Measurements from ENCODE around the gene WDR74. TPM values are rescaled to one million over a fixed set of nuclear protein-coding genes. Genes with fewer than 3 reads are reported as not detected.

WDR74 gene
- total and polyA plus RNA-seq, 2 of the 13 experiments (the other 11 are each of a cell fraction or from before 2014, with no cell fraction given), result 77.0 to 83.3 TPM

DNA sequence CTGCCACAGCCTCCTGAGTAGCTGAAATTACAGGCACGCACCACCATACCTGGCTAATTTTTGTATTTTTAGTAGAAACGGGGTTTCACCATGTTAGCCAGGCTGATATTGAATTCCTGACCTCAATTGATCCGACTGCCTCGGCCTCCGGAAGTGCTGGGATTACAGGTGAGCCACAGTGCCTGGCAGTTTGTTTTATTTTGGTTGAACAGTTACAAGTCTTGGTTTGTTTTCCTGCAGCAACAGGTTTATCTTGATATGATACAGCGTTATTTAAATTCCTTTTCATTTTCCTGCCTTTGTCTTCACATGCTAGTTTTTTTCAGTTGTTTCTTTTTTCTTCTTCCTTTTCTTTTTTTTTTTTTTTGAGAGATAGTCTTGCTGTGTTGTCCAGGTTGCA, 37.3 kb upstream of the WDR74 start:
- BruUV-seq (replicated peaks), result no TSS peak
- Histone ChIP-seq H3K79me2 (ENCODE audit: insufficient read depth, low read length) (peaks cover 35% of the 10 kb centered on the region), H3K27ac (ENCODE audit: extremely low read length, insufficient read depth, low read length) (no peak overlapping the region), H3K4me2 (ENCODE audit: low read depth, low read length) (no peak overlapping the region), H3K9me3 (ENCODE audit: low read length) (no peaks in the 10 kb centered on the region), H3K4me3 (replicated peaks in 1 of 3; ENCODE audit: insufficient read depth in 1 of 3, low read depth in 2 of 3, low read length in 3 of 3) (no peak overlapping the region), H3K36me3 (replicated peaks in 1 of 2; ENCODE audit: control insufficient read depth in 1 of 2, insufficient read depth in 2 of 2, low read length in 2 of 2) (peaks cover 11 to 40% of the 10 kb centered on the region in 2 experiments; a peak in 3 of 5 replicates), H3K9ac (ENCODE audit: insufficient read depth, low read depth, low read length) (no peak overlapping the region), H3K4me1 (ENCODE audit: insufficient read depth, low read length) (peaks cover 29% of the 10 kb centered on the region), H4K20me1 (ENCODE audit: insufficient read depth, low read length) (0 out of 2 replicates have a peak, but pooled peaks cover 3% of the 10 kb centered on the region), H3K27me3 (ENCODE audit: control insufficient read depth in 1 of 2, insufficient read depth in 2 of 2, low read length in 2 of 2) (no peaks in the 10 kb centered on the region; a peak in 1 of 5 replicates), H2AFZ (ENCODE audit: low read length) (no peak overlapping the region)
- intact Hi-C loops (cut with micrococcal nuclease; ENCODE audit: unreplicated experiment), result no loop called here
- 91% methylated on average over 6 of the region's 6 CpGs for WGBS (ENCODE audit: low lambda C conversion rate)
- ATAC-seq (no peak), FAIRE-seq (no peak), DNase-seq (ENCODE audit: low spot score) (no peak)
- ChIA-PET POLR2A (interaction anchor here (2.5 kb wide), 1 partner anchor 21 kb away, joined by 18 read pairs; no protein-coding TSS in a partner anchor), CTCF (ENCODE audit: low intra/inter-chr PET ratio, low total read pairs) (no interaction called here)
- in situ Hi-C loops (cut with HindIII; ENCODE audit: extremely low pct_ligation_motif_present, low pct_unique_long_range_greater_than_20kb), result loop anchor here (5.0 kb wide), 1 partner anchor 89 kb away; the partner anchor contains the start of gene TMEM179B
- no peak for TF ChIP-seq SMC3 (IDR thresholded peaks at IDR 0.05; ENCODE audit: low read length)
- no peak for TF ChIP-seq HNRNPUL1 (IDR thresholded peaks at IDR 0.05; ENCODE audit: low read depth, low read length)
- TF ChIP-seq, protein P1, sequence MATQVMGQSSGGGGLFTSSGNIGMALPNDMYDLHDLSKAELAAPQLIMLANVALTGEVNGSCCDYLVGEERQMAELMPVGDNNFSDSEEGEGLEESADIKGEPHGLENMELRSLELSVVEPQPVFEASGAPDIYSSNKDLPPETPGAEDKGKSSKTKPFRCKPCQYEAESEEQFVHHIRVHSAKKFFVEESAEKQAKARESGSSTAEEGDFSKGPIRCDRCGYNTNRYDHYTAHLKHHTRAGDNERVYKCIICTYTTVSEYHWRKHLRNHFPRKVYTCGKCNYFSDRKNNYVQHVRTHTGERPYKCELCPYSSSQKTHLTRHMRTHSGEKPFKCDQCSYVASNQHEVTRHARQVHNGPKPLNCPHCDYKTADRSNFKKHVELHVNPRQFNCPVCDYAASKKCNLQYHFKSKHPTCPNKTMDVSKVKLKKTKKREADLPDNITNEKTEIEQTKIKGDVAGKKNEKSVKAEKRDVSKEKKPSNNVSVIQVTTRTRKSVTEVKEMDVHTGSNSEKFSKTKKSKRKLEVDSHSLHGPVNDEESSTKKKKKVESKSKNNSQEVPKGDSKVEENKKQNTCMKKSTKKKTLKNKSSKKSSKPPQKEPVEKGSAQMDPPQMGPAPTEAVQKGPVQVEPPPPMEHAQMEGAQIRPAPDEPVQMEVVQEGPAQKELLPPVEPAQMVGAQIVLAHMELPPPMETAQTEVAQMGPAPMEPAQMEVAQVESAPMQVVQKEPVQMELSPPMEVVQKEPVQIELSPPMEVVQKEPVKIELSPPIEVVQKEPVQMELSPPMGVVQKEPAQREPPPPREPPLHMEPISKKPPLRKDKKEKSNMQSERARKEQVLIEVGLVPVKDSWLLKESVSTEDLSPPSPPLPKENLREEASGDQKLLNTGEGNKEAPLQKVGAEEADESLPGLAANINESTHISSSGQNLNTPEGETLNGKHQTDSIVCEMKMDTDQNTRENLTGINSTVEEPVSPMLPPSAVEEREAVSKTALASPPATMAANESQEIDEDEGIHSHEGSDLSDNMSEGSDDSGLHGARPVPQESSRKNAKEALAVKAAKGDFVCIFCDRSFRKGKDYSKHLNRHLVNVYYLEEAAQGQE (IDR thresholded peaks at IDR 0.05; ENCODE audit: borderline replicate concordance in 1 of 2, low read depth in 1 of 2, low read length in 2 of 2), result no peak
- TF ChIP-seq, protein P2, sequence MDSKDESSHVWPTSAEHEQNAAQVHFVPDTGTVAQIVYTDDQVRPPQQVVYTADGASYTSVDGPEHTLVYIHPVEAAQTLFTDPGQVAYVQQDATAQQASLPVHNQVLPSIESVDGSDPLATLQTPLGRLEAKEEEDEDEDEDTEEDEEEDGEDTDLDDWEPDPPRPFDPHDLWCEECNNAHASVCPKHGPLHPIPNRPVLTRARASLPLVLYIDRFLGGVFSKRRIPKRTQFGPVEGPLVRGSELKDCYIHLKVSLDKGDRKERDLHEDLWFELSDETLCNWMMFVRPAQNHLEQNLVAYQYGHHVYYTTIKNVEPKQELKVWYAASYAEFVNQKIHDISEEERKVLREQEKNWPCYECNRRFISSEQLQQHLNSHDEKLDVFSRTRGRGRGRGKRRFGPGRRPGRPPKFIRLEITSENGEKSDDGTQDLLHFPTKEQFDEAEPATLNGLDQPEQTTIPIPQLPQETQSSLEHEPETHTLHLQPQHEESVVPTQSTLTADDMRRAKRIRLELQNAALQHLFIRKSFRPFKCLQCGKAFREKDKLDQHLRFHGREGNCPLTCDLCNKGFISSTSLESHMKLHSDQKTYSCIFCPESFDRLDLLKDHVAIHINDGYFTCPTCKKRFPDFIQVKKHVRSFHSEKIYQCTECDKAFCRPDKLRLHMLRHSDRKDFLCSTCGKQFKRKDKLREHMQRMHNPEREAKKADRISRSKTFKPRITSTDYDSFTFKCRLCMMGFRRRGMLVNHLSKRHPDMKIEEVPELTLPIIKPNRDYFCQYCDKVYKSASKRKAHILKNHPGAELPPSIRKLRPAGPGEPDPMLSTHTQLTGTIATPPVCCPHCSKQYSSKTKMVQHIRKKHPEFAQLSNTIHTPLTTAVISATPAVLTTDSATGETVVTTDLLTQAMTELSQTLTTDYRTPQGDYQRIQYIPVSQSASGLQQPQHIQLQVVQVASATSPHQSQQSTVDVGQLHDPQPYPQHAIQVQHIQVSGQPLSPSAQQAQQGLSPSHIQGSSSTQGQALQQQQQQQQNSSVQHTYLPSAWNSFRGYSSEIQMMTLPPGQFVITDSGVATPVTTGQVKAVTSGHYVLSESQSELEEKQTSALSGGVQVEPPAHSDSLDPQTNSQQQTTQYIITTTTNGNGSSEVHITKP (CRISPR knock-in tag; IDR thresholded peaks at IDR 0.05; ENCODE audit: low read depth), result no peak
- TF ChIP-seq SRY (CRISPR knock-in tag; IDR thresholded peaks at IDR 0.05), result no peak
- TF ChIP-seq, protein P3, sequence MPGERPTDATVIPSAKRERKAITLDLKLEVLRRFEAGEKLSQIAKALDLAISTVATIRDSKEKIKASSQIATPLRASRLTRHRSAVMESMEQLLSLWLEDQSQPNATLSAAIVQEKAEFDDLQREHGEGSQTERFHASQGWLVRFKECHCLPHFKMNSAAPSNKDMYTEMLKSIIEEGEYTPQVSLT (CRISPR knock-in tag; IDR thresholded peaks at IDR 0.05; ENCODE audit: borderline replicate concordance, low read depth), result no peak
- no peak for TF ChIP-seq ZFX (CRISPR knock-in tag; IDR thresholded peaks at IDR 0.05; ENCODE audit: low read depth)
- no peak for TF ChIP-seq HMGA1 (CRISPR knock-in tag; conservative IDR thresholded peaks at IDR 0.05)
- no peak for TF ChIP-seq HOXD1 (CRISPR knock-in tag; IDR thresholded peaks at IDR 0.05)
- no peak for TF ChIP-seq SYNCRIP (IDR thresholded peaks at IDR 0.05; ENCODE audit: insufficient read depth, low read depth, low read length)
- no peak for TF ChIP-seq REL (CRISPR knock-in tag; conservative IDR thresholded peaks at IDR 0.05)
- TF ChIP-seq ZNF260 (CRISPR knock-in tag; IDR thresholded peaks at IDR 0.05; ENCODE audit: borderline replicate concordance, low read depth), result no peak
- no peak for TF ChIP-seq TEAD2 (CRISPR knock-in tag; IDR thresholded peaks at IDR 0.05)
- TF ChIP-seq TMF1 (CRISPR knock-in tag; IDR thresholded peaks at IDR 0.05; ENCODE audit: low read depth), result no peak
- TF ChIP-seq, protein P4, sequence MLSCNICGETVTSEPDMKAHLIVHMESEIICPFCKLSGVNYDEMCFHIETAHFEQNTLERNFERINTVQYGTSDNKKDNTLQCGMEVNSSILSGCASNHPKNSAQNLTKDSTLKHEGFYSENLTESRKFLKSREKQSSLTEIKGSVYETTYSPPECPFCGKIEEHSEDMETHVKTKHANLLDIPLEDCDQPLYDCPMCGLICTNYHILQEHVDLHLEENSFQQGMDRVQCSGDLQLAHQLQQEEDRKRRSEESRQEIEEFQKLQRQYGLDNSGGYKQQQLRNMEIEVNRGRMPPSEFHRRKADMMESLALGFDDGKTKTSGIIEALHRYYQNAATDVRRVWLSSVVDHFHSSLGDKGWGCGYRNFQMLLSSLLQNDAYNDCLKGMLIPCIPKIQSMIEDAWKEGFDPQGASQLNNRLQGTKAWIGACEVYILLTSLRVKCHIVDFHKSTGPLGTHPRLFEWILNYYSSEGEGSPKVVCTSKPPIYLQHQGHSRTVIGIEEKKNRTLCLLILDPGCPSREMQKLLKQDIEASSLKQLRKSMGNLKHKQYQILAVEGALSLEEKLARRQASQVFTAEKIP (CRISPR knock-in tag; IDR thresholded peaks at IDR 0.05; ENCODE audit: borderline replicate concordance), result no peak
- TF ChIP-seq ZFY (CRISPR knock-in tag; IDR thresholded peaks at IDR 0.05), result no peak

Measured in HepG2 (cell line).